SH-SY5Y (cell line): ENCODE data around the gene ABCG2.

Experiments used
- GATA2 ChIP-seq: IDR thresholded peaks from 2 replicates; pipeline ENCODE4 v1.6.1; 2011; ENCODE audit warnings: mild to moderate bottlenecking, low read depth, low read length
- GATA3 ChIP-seq: IDR thresholded peaks from 2 replicates; pipeline ENCODE4 v1.6.1; 2011; ENCODE audit warnings: low read depth, mild to moderate bottlenecking, low read length, moderate library complexity

GRCh38 chr4:88143504-88143903, 14.9 kb downstream of the ABCG2 start:
- TF ChIP-seq GATA2, result no peak
- no peak for TF ChIP-seq GATA3
